GM23338 (cell line): ENCODE data around the gene NDNF. TPM values are rescaled to one million over a fixed set of nuclear protein-coding genes. Genes with fewer than 3 reads are reported as not detected.

Source experiments
- ATAC-seq: fragments of 200-7000 bp; cut with Tn5 transposase; 3 replicates; pipeline ENCODE4 v1.9.1; 2020
- DNase-seq: peaks from one replicate; pipeline ENCODE4 v3.0.0-alpha.2; 2015; ENCODE audit warnings: low spot score
- H2AFZ ChIP-seq: fragments of 200-600 bp; sonication (generic); 2 replicates; pipeline ENCODE4 v1.8.0; 2016; ENCODE audit warnings: antibody characterized with exemption, mild to moderate bottlenecking, moderate library complexity
- H3F3A ChIP-seq: fragments of 200-600 bp; sonication (generic); replicated peaks from 2 replicates; pipeline ENCODE4 v1.8.0; 2017; ENCODE audit warnings: antibody characterized with exemption, mixed run types, low read depth
- H3K27ac ChIP-seq: fragments of 200-600 bp; sonication (generic); 2 replicates; pipeline ENCODE4 v1.6.1; 2016; ENCODE audit warnings: low read depth
- H3K27me3 ChIP-seq: fragments of 200-600 bp; sonication (generic); 2 replicates; pipeline ENCODE4 v1.8.0; 2016; ENCODE audit warnings: mild to moderate bottlenecking, mixed run types, moderate library complexity; ENCODE audit not compliant: insufficient read depth
- H3K36me3 ChIP-seq: fragments of 200-600 bp; sonication (generic); 2 replicates; pipeline ENCODE4 v1.8.0; 2016; ENCODE audit warnings: mild to moderate bottlenecking; ENCODE audit not compliant: insufficient read depth
- H3K4me1 ChIP-seq: fragments of 200-600 bp; sonication (generic); 2 replicates; pipeline ENCODE4 v1.8.0; 2016; ENCODE audit warnings: mild to moderate bottlenecking, moderate library complexity; ENCODE audit not compliant: insufficient read depth
- H3K4me2 ChIP-seq: fragments of 200-600 bp; sonication (generic); 2 replicates; pipeline ENCODE4 v1.7.1; 2017; ENCODE audit warnings: mixed run types
- H3K4me3 ChIP-seq: fragments of 200-600 bp; sonication (generic); 2 replicates; pipeline ENCODE4 v1.6.1; 2016; ENCODE audit warnings: mixed run types
- H3K79me2 ChIP-seq: fragments of 200-600 bp; sonication (generic); replicated peaks from 2 replicates; pipeline ENCODE4 v1.8.0; 2017; ENCODE audit warnings: mild to moderate bottlenecking; ENCODE audit not compliant: insufficient read depth
- H3K9me2 ChIP-seq: fragments of 200-600 bp; sonication (generic); 2 replicates; pipeline ENCODE4 v1.8.0; 2017; ENCODE audit not compliant: insufficient read depth
- H4K20me1 ChIP-seq: fragments of 200-600 bp; sonication (generic); replicated peaks from 2 replicates; pipeline ENCODE4 v1.8.0; 2017; ENCODE audit warnings: mild to moderate bottlenecking; ENCODE audit not compliant: insufficient read depth
- H3K27ac Mint-ChIP-seq: 2 replicates; pipeline ENCODE4 v1.8.0; 2020; ENCODE audit warnings: inconsistent platforms, mild to moderate bottlenecking, moderate library complexity, mixed read lengths
- H3K27me3 Mint-ChIP-seq: 3 replicates; pipeline ENCODE4 v1.8.0; 2022; ENCODE audit warnings: low read depth, mild to moderate bottlenecking, moderate library complexity, mixed read lengths, inconsistent platforms; ENCODE audit not compliant: insufficient read depth, poor library complexity
- H3K36me3 Mint-ChIP-seq: 3 replicates; pipeline ENCODE4 v1.8.0; 2021; ENCODE audit warnings: low read depth, mild to moderate bottlenecking, inconsistent platforms, moderate library complexity, mixed read lengths
- H3K4me1 Mint-ChIP-seq: 3 replicates; pipeline ENCODE4 v1.8.0; 2020; ENCODE audit warnings: mild to moderate bottlenecking, inconsistent platforms, mixed read lengths
- H3K4me3 Mint-ChIP-seq: 3 replicates; pipeline ENCODE4 v1.8.0; 2021; ENCODE audit warnings: moderate library complexity, mild to moderate bottlenecking, inconsistent platforms, mixed read lengths
- H3K9me3 Mint-ChIP-seq: 3 replicates; pipeline ENCODE4 v1.8.0; 2020; ENCODE audit warnings: moderate library complexity, mild to moderate bottlenecking, inconsistent platforms, mixed read lengths
- CREB1 ChIP-seq: fragments of 250-450 bp; sonication (Bioruptor Pico); IDR thresholded peaks from 2 replicates; pipeline ENCODE4 v1.5.0; 2020; ENCODE audit warnings: low read depth, mild to moderate bottlenecking, moderate library complexity
- CTCF ChIP-seq, 2 experiments: fragments of 200-600 bp in 1 of 2; sonication (generic) in 1 of 2; conservative IDR thresholded peaks; 2 replicates each; pipeline versions ENCODE4 v1.5.1 to v1.6.1; 2016 to 2017; ENCODE audit warnings: antibody characterized with exemption in 2 of 2, low read depth in 2 of 2, mild to moderate bottlenecking in 2 of 2, moderate library complexity in 1 of 2
- EZH2 ChIP-seq: fragments of 200-600 bp; sonication (generic); IDR thresholded peaks from one replicate; pipeline ENCODE4 v1.8.0; 2017; ENCODE audit warnings: antibody characterized with exemption, mild to moderate bottlenecking, low read depth; ENCODE audit not compliant: unreplicated experiment
- JUNB ChIP-seq: IDR thresholded peaks from one replicate; pipeline ENCODE4 v1.6.1; 2016; ENCODE audit warnings: antibody characterized with exemption; ENCODE audit not compliant: unreplicated experiment
- NANOG ChIP-seq: IDR thresholded peaks from 2 replicates; pipeline ENCODE4 v1.6.1; 2016; ENCODE audit warnings: antibody characterized with exemption, borderline replicate concordance
- POLR2AphosphoS5 ChIP-seq: IDR thresholded peaks from 2 replicates; pipeline ENCODE4 v1.6.1; 2016; ENCODE audit warnings: antibody characterized with exemption, low read depth
- STAT1 ChIP-seq: IDR thresholded peaks from one replicate; pipeline ENCODE4 v1.6.1; 2016; ENCODE audit warnings: antibody characterized with exemption; ENCODE audit not compliant: unreplicated experiment
- ZNF114 ChIP-seq: fragments of 250-450 bp; sonication (Bioruptor Pico); IDR thresholded peaks from 2 replicates; pipeline ENCODE4 v1.5.0; 2020; ENCODE audit warnings: mild to moderate bottlenecking, moderate library complexity
- ZNF331 ChIP-seq: fragments of 250-450 bp; sonication (Bioruptor Pico); IDR thresholded peaks from 2 replicates; pipeline ENCODE4 v1.5.0; 2020; ENCODE audit warnings: low read depth, mild to moderate bottlenecking, moderate library complexity
- polyA plus RNA-seq: library from polyadenylated mRNA; unstranded; fragments of >200 nt; fragmentation: Nextera tagmentation; extraction: Ambion mirVana; gene quantifications from 2 replicates; pipeline ENCODE4 v1.2.1, GENCODE V29; 2016
- total RNA-seq: library from RNA; depleted of rRNA; stranded (reverse); fragments of >200 nt; shearing (Covaris generic); gene quantifications from 2 replicates; pipeline ENCODE4 v1.2.3, GENCODE V29; 2014

NDNF gene
- total and polyA plus RNA-seq, 2 experiments from 2014 or later = 0.31 to 0.73 TPM

GRCh38 chr4:121071640-121072223 is 603 bp downstream of the NDNF start:
- no peaks in the 10 kb centered on the region for H3K36me3 Mint-ChIP-seq

GRCh38 chr4:121070696-121071639 is 1.4 kb downstream of the NDNF start:
- DNase-seq = peak; percentile 80
- Histone ChIP-seq H3K27ac (no peak overlapping the region), H2AFZ (peak overlapping the region; percentile 96), H3K4me2 (peak overlapping the region; percentile 78), H3K79me2 (no peaks in the 10 kb centered on the region), H3K4me3 (peak overlapping the region; percentile 88), H3K36me3 (no peaks in the 10 kb centered on the region), H3F3A (no peaks in the 10 kb centered on the region), H4K20me1 (no peaks in the 10 kb centered on the region), H3K9me2 (no peaks in the 10 kb centered on the region), H3K4me1 (peaks cover 25% of the 10 kb centered on the region), H3K27me3 (peaks cover 67% of the 10 kb centered on the region)
- peaks cover 26% of the 10 kb centered on the region for H3K4me1 Mint-ChIP-seq
- H3K27me3 Mint-ChIP-seq = peaks cover 44% of the 10 kb centered on the region
- no peaks in the 10 kb centered on the region for H3K36me3 Mint-ChIP-seq
- H3K9me3 Mint-ChIP-seq = no peaks in the 10 kb centered on the region
- H3K4me3 Mint-ChIP-seq = peak overlapping the region; percentile 77
- peak; percentile 70 for ATAC-seq
- H3K27ac Mint-ChIP-seq = no peak overlapping the region
- TF ChIP-seq CTCF (conservative IDR thresholded peaks at IDR 0.05; ENCODE audit: low read depth in 2 of 2) (peak; percentile 52 to 53), JUNB (no peak)

More at GRCh38 chr4:121071640-121072223, 603 bp downstream of the NDNF start:
- Histone ChIP-seq H3K36me3 (no peaks in the 10 kb centered on the region), H2AFZ (peak overlapping the region; percentile 96), H3K79me2 (no peaks in the 10 kb centered on the region), H3F3A (no peaks in the 10 kb centered on the region), H3K9me2 (no peaks in the 10 kb centered on the region), H4K20me1 (no peaks in the 10 kb centered on the region), H3K4me2 (peak overlapping the region; percentile 78), H3K27me3 (peaks cover 67% of the 10 kb centered on the region), H3K27ac (no peak overlapping the region), H3K4me3 (peak overlapping the region; percentile 88), H3K4me1 (peaks cover 25% of the 10 kb centered on the region)
- no peaks in the 10 kb centered on the region for H3K9me3 Mint-ChIP-seq
- peak overlapping the region; percentile 77 for H3K4me3 Mint-ChIP-seq
- no peak for DNase-seq
- TF ChIP-seq ZNF114 = no peak
- peak; percentile 62 for TF ChIP-seq EZH2
- H3K27ac Mint-ChIP-seq = no peak overlapping the region
- H3K4me1 Mint-ChIP-seq = peaks cover 26% of the 10 kb centered on the region
- ATAC-seq = no peak; the same call in 2 of the 3 replicates
- H3K27me3 Mint-ChIP-seq = peaks cover 44% of the 10 kb centered on the region

- Histone ChIP-seq H2AFZ (peak overlapping the region; percentile 96; the same call in 1 of the 2 replicates), H3K4me1 (peaks cover 25% of the 10 kb centered on the region), H3K27me3 (peaks cover 67% of the 10 kb centered on the region), H4K20me1 (no peaks in the 10 kb centered on the region), H3K4me3 (peak overlapping the region; percentile 88), H3K27ac (no peak overlapping the region), H3F3A (no peaks in the 10 kb centered on the region), H3K9me2 (no peaks in the 10 kb centered on the region), H3K36me3 (no peaks in the 10 kb centered on the region), H3K79me2 (no peaks in the 10 kb centered on the region), H3K4me2 (peak overlapping the region; percentile 78)
- peak; percentile 70 for DNase-seq
- Mint-ChIP-seq H3K9me3 (no peaks in the 10 kb centered on the region), H3K27me3 (peaks cover 44% of the 10 kb centered on the region), H3K27ac (no peak overlapping the region), H3K4me3 (peak overlapping the region; percentile 77), H3K4me1 (peaks cover 26% of the 10 kb centered on the region), H3K36me3 (no peaks in the 10 kb centered on the region)
- peak; percentile 21 for ATAC-seq
- TF ChIP-seq STAT1 (no peak), CREB1 (CRISPR knock-in tag) (no peak), ZNF114 (no peak), EZH2 (no peak), ZNF331 (CRISPR knock-in tag) (no peak), CTCF (conservative IDR thresholded peaks at IDR 0.05; ENCODE audit: low read depth in 2 of 2) (no peak), POLR2AphosphoS5 (no peak), NANOG (no peak)
Observed at GRCh38 chr4:121070274-121070673, 2.1 kb downstream of the NDNF start.
